ENCODE measurements around the gene DARS1.

DARS1 gene

GRCh38 chr2:135876066-135876711 lies 109.2 kb downstream of the DARS1 start, which contains the start of gene MCM6:
Gene MCM6, minus strand, starts transcription at chr2:135876443. Its CDS starts 78 bp downstream, at chr2:135876365.
- DNase-seq, result peak; percentile 99 to 100 (median 100)

GRCh38 chr2:135875491-135876065 lies 109.8 kb downstream of the DARS1 start:
- peak; percentile 57 to 69 (median 58) for DNase-seq

- DNase-seq, result no peak
Measured at GRCh38 chr2:135874777-135875365, 110.6 kb downstream of the DARS1 start.

GRCh38 chr2:135870571-135870970 lies 114.9 kb downstream of the DARS1 start:
- DNase-seq, result no peak

GRCh38 chr2:135863233-135863632 lies 122.2 kb downstream of the DARS1 start:
- no peak for DNase-seq

- no peak for DNase-seq
Measured at GRCh38 chr2:135862718-135863117, 122.7 kb downstream of the DARS1 start.
